SKM-1 treated with dmso at 0.1 percent for 144 hours (cell line): Measurements from ENCODE around the gene DLX2.
"Not testable (repeated sequence)": the region's sequence is repeated elsewhere in the genome, so short reads cannot be mapped to it uniquely, and the experiment has no call there.

ENCODE experiments used
- DNase-seq: peaks from one replicate; lab custom pipeline; 2025; ENCODE audit not compliant: unreplicated experiment; lab: John Stamatoyannopoulos, UW

DLX2 gene

DNA sequence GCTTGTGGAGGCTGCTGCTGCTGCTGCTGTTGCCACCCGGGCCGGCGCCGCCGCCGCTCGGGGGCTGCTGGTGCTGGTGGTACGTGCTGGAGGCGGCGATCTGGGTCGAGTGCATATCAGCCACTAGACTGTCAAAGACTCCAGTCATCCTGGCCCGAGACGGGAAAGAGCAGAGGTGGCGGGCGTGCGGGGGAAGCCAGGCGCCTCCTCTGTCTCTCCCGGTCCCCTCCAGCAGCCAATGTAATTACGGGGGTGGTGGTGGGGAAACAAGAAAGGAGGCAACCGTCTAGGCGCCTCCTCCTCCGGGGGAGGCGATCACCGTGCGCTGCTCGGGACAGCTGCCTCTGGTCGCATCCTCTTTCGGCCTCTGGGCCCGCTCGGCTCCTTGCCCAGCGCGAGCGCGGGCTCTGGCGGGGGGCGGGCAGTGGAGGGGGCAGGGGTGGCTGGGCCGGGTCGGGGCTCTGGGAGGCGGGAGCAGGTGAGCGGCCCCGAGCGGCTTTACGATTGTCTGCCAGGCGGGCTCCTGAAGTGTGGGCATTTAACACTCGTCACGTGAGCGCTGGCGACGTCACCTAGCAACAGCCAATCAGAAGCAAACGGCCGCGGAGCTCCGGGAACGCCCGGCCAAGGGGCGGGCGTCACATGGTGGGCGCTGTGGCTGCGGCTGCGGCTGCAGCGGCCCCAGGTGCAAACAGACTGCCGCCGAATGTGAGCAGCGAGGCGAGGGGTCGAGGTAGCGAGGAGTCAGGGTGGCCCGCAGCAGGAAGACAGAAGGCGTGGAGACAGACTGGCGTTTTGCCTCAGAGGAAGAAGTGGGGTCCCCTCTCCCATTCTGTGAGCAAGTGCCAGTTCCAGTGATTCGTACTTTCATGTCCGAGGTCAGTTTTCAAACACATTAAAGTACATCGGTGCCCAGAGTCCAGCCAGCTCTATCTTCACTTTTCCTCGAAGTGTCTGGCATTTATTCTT is at the start of gene DLX2:
TSS of gene DLX2 (minus strand) at position 510 of the 969 bp plus-strand sequence. CDS start at position 148, 362 bp downstream.
- DNase-seq: peak; percentile 75

DNA sequence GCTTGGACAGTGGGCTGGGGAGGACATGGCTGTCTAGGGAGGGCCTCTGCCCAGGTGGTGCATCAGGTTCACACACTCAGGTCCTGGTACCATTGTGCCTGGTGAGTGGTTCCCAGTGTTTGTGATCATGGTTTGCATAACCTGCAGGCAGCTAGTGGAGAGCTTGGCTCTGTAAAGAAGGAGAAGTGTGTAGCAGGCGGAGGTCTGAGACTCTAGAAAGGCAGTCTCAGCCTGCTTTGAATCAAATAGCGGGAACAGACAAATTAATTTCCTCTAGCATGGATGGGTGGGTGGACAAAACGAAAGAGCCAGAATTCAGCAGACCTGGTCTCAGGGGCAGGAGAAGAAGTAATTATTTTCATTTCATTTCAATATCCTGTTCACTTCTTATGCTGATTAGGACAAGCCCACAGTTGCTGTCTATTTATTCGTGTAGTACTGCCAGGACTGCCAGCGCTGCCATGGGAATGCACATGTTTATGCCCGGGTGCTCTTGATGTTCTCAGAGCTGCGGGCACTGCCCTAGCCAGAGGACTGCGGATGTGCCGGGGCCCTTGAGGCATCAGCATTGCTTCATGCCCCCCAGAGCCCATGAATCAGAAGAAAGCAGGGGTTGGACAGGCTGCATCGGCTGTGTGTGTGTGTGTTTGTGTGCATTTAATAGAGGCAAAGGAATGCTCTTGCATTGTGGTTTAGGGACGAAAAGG is 45.4 kb upstream of the DLX2 start:
- DNase-seq: no peak

DNA sequence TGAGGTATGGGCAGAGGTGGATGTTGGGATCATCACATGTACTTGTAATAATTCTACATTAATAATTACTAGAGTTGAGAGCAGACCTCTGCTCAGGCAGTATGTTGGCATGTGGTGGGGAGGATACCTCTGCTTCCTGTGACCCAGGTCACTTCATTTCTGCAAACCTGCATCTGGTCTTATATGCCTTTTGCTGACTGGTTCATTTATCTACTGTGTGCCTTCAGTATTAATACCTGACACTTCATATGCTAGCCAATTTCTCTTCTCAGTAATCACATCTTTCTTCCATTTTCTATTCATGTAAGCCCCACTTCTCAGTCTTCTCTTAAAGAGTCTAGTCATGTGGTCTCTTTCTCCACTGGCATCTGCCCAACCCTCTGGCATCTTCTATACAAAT is 41.1 kb upstream of the DLX2 start:
- DNase-seq: no peak

DNA sequence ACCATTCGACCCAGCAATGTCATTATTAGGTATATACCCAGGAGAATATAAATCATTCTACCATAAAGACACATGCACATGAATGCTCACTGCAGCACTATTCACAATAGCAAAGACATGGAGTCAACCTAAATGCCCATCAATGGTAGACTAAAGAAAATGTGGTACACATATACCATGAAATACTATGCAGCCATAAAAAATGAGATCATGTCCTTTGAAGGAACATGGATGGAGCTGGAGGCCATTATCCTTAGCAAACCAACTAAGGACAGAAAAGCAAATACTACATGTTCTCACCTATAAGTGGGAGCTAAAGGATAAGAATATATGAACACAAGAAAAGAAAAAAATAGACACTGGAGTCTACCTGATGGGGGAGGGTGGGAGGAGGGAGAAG is 36.0 kb upstream of the DLX2 start:
- not testable (repeated sequence) for DNase-seq

GRCh38 chr2:172137943-172138342 is 35.2 kb upstream of the DLX2 start:
- no peak for DNase-seq

GRCh38 chr2:172137109-172137508 is 34.4 kb upstream of the DLX2 start:
- no peak for DNase-seq

DNA sequence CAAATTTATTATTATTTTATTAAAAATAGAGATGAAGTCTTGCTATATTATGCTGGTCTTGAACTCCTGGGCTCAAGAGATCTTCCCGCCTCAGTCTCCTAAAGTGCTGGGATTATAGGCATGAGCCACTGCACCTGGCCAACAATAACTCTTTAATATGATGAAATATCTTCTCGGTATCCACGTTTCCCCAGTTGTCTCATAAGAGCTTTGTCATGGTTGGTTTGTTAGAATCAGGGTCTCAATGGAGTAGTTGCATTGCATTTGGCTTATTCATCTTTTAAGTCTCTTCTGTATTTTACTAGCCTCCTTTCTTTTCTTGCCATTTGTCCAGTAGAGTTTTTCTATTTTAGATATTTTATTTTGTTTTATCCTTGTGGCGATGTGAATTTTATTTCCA is 32.7 kb upstream of the DLX2 start:
- no peak for DNase-seq

GRCh38 chr2:172134270-172134669 is 31.6 kb upstream of the DLX2 start:
- DNase-seq: no peak

- no peak for DNase-seq
These were observed 29.2 kb upstream of the DLX2 start for GRCh38 chr2:172131713-172132555.

- DNase-seq: no peak
These were observed 26.7 kb upstream of the DLX2 start for GRCh38 chr2:172129404-172129803.

- DNase-seq: no peak
These were observed 25.8 kb upstream of the DLX2 start for GRCh38 chr2:172128484-172128883.

- DNase-seq: no peak
These were observed 17.4 kb upstream of the DLX2 start for GRCh38 chr2:172120118-172120517.

DNA sequence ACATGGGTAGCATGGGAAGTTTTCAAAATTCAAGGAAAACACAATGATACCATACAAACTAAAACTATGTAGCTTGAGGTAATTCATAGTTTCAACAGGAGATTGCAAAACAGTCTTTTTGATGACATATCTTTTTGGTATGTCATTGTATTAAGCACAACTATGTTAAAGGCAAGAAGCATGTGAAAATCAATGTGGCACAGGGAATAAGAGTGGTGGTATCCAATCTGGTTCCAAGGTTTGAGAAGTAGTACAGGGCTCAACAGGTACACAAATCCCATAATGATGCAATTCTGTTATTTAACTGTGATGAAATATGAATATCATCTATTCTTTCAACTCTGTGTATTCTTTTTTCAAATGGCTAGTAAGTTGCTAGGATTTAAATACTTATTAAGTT is 16.4 kb upstream of the DLX2 start:
- DNase-seq: no peak

DNA sequence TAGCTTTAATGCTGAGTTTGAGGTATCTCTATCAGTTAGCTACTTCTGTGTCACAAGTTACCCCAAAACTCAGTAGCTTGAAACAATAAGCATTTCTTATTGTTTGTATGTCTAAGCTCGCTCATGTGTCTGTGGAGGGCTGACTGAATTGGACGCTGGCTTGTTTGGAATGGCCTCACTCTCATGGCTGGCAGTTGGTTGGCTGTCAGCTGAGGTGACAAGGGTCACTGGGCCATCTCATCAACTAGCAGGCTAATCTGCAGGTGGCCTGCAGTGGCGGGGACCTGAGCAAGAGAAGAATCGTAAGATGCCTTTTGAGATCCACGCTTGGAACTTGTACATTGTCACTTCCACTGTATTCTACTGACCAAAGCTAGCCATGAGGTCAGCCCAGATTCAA is 13.4 kb upstream of the DLX2 start:
- no peak for DNase-seq

GRCh38 chr2:172114579-172114978 is 11.9 kb upstream of the DLX2 start:
- DNase-seq: no peak

DNA sequence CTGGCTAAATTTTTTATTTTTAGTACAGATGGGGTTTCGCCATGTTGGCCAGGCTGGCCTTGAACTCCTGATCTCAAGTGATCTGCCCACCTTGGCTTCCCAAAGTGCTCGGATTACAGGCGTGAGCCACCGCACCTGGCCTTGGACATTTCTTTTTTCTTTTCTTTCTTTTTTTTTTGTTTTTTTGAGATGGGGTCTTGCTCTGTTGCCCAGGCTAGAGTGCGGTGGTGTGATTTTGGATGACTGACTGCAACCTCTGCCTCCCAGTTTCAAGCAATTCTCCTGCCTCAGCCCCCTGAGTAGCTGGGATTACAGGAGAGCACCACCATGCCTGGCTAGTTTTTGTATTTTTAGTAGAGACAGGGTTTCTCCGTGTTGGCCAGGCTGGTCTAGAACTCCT is 11.5 kb upstream of the DLX2 start:
- not testable (repeated sequence) for DNase-seq

- DNase-seq: no peak
These were observed 10.9 kb upstream of the DLX2 start for GRCh38 chr2:172113617-172114016.

DNA sequence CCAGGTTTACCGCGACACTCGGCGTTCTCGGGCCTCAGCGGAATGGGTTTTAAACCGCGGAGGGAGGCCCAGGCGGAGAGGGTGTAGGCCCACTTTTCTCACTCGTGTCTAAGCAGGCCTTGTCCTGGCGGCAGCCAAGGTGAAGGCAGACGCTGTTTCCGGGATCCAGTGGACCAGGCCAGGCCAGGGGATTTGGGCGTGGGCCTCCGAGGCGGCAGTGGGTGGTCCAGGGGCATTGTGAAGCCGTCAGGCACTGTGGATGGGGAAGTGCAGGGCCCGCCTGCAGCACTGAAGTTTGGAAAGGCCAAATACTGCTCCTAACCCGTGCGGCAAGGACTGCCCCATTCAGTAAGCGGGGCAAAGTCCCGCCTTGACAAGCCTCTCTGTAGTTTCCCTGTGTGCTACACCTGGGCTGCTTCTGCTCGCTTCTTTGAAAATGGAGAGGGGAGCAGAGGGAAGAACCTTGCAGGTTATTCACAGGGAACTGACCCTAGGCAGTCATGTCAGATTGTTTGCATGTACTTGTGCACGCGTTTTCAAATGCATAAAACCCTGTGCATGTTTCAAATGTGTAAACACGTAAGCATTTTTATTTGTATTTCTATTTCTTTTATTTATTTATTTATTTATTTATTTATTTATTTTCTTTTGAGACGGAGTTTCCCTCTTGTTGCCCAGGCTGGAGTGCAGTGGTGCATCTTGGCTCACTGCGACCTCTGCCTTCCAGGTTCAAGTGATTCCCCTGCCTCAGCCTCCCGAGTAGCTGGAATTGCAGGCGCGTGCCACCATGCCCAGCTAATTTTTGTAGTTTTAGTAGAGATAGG is 7.5 kb upstream of the DLX2 start:
- DNase-seq: no peak

DNA sequence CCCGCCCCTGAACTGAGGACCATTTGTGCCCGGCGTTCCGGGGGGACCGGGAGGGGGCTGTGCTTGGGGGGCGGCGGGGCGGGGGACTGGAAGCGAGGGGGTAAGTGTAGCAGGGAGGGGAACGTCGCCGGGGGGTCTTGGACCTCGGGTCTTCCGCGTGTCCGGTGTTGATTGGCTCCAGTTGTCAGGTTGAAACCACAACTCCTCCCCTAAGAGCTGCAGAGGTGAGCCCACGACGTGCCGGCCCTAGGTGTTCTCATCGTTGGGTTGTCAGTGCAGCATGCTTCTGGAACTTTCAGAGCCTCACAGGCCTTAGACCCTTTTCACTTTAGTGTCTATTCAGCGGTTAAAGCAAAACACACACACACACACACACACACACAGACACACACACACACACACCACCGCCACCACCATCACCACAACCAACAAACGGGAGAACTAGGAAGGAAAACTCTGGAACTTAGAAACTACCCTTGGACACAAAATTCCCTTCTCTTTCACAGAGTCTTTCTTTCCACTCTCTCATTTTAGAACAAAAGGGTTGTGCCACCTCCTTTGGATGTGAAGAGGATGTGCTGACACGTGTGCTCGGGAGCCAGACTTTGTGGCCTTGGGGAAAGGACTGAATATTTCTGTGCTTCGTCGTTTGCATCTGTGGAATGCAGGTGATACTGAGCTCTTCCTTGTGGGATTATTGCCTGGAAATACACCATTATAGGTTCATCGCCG is 6.7 kb upstream of the DLX2 start:
- DNase-seq: no peak

DNA sequence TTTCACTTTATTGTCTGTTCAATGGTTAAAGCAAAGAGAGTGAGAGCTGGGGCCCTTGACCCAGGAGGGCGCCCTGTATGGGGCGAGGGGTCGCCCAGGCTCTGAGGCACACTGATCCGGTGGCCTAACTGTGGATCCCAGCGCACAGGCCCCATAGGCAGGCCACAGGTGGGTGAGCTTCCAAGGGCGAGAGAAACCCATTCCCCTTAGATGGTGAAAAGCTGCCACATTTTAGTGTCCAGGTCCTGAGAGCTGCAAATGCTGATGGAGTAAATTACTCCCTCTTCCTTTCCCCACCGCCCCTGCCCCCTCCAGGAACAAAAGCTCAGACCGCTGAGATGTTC is 5.9 kb upstream of the DLX2 start:
- DNase-seq: no peak
